ENCODE data around the gene NFATC2. TPM values are rescaled to one million over a fixed set of nuclear protein-coding genes. Genes with fewer than 3 reads are reported as not detected.

The NFATC2 gene
- polyA plus RNA-seq, 1 of the 3 experiments (the other 2 are of a cell fraction): 0.36 TPM

DNA sequence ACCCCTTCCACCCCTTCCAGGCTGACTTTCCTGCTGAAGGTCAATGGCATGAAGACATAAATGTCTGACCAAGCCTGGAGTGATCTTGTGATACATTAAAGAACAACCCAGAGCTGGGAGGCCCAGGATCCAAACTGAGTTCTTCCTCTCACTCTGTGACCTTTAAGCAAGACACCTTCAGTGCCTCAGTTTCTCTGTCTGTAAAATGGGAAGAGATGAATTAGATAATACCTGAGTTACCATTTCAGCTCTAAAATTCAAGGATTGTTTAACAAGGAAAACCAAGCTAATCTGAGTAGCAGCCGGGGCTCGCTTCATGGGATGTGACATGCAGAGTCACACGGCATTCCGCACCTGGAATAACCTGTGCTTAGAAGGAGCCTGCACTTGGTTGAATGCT, 7.0 kb upstream of the NFATC2 start:
- Histone ChIP-seq H3K36me3 (replicated peaks in 1 of 2; ENCODE audit: control insufficient read depth in 1 of 2, insufficient read depth in 2 of 2, low read length in 1 of 2) (no peaks in the 10 kb centered on the region), H3K4me2 (no peak overlapping the region), H3K9me2 (no peaks in the 10 kb centered on the region), H3K4me3 (ENCODE audit: low read depth in 2 of 2, low read length in 1 of 2) (no peak overlapping the region), H3K79me2 (ENCODE audit: insufficient read depth) (no peaks in the 10 kb centered on the region), H3K9me3 (no peaks in the 10 kb centered on the region), H3K27me3 (ENCODE audit: insufficient read depth) (no peaks in the 10 kb centered on the region), H2AFZ (ENCODE audit: low read depth) (no peak overlapping the region), H3F3A (replicated peaks; ENCODE audit: insufficient read depth) (no peaks in the 10 kb centered on the region), H4K20me1 (ENCODE audit: insufficient read depth) (no peaks in the 10 kb centered on the region), H3K4me1 (ENCODE audit: control insufficient read depth in 1 of 2, insufficient read depth in 2 of 2, low read depth in 1 of 2, low read length in 1 of 2) (no peaks in the 10 kb centered on the region), H3K27ac (ENCODE audit: low read depth in 2 of 2, low read length in 1 of 2) (no peak overlapping the region), H3K9ac (no peak overlapping the region)
- TF ChIP-seq, protein P1, sequence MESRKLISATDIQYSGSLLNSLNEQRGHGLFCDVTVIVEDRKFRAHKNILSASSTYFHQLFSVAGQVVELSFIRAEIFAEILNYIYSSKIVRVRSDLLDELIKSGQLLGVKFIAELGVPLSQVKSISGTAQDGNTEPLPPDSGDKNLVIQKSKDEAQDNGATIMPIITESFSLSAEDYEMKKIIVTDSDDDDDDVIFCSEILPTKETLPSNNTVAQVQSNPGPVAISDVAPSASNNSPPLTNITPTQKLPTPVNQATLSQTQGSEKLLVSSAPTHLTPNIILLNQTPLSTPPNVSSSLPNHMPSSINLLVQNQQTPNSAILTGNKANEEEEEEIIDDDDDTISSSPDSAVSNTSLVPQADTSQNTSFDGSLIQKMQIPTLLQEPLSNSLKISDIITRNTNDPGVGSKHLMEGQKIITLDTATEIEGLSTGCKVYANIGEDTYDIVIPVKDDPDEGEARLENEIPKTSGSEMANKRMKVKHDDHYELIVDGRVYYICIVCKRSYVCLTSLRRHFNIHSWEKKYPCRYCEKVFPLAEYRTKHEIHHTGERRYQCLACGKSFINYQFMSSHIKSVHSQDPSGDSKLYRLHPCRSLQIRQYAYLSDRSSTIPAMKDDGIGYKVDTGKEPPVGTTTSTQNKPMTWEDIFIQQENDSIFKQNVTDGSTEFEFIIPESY (IDR thresholded peaks at IDR 0.05; ENCODE audit: borderline replicate concordance, low read depth): no peak
- TF ChIP-seq ELF1 (IDR thresholded peaks at IDR 0.05) (no peak), NFIC (IDR thresholded peaks at IDR 0.05; ENCODE audit: borderline replicate concordance) (no peak), POLR2AphosphoS5 (IDR thresholded peaks at IDR 0.05; ENCODE audit: low read depth, low read length) (no peak), SMC3 (IDR thresholded peaks at IDR 0.05; ENCODE audit: low read depth, low read length) (no peak)
- TF ChIP-seq, protein P2, sequence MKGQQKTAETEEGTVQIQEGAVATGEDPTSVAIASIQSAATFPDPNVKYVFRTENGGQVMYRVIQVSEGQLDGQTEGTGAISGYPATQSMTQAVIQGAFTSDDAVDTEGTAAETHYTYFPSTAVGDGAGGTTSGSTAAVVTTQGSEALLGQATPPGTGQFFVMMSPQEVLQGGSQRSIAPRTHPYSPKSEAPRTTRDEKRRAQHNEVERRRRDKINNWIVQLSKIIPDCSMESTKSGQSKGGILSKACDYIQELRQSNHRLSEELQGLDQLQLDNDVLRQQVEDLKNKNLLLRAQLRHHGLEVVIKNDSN (IDR thresholded peaks at IDR 0.05; ENCODE audit: borderline replicate concordance, low read depth): no peak
- TF ChIP-seq, protein P3, sequence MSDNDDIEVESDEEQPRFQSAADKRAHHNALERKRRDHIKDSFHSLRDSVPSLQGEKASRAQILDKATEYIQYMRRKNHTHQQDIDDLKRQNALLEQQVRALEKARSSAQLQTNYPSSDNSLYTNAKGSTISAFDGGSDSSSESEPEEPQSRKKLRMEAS (IDR thresholded peaks at IDR 0.05; ENCODE audit: low read depth): no peak
- DNase-seq: no peak
- CTCF ChIA-PET: no interaction called here
- WGBS (ENCODE audit: low lambda C conversion rate): 96% methylated on average over 4 of the region's 4 CpGs
- POLR2A ChIA-PET: no interaction called here

DNA sequence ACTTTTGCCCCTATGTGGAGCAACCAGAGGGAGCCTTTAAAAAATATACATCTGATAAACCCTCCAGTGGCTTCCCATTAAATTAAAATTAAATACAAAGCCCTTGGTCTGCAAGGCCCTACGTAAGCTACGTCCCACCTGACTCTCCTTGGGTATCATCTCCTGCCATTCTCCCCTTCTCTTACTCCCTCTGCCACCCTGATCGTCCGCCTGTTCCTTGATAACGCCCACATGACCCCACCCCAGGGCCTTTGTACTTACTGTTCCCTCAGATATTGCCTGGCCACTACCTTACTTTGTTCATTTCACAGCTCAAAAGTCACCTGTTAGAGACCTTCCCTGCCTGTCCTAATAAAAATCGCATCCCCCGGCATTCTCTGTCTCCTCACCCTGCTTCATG, 5.4 kb upstream of the NFATC2 start:
- 92% methylated on average over 7 of the region's 7 CpGs for WGBS (ENCODE audit: low lambda C conversion rate)
- Histone ChIP-seq H3K9me3 (no peaks in the 10 kb centered on the region), H3K4me1 (ENCODE audit: control insufficient read depth in 1 of 2, insufficient read depth in 2 of 2, low read depth in 1 of 2, low read length in 1 of 2) (peaks cover 0 to 3% of the 10 kb centered on the region in 2 experiments; a peak in 1 of 4 replicates), H3K4me3 (ENCODE audit: low read depth in 2 of 2, low read length in 1 of 2) (no peak overlapping the region), H3K79me2 (ENCODE audit: insufficient read depth) (no peaks in the 10 kb centered on the region), H3K9me2 (no peaks in the 10 kb centered on the region), H3K9ac (no peak overlapping the region), H3K4me2 (no peak overlapping the region), H3K27ac (ENCODE audit: low read depth in 2 of 2, low read length in 1 of 2) (no peak overlapping the region), H4K20me1 (ENCODE audit: insufficient read depth) (no peaks in the 10 kb centered on the region), H2AFZ (ENCODE audit: low read depth) (no peak overlapping the region), H3K27me3 (ENCODE audit: insufficient read depth) (no peaks in the 10 kb centered on the region), H3F3A (replicated peaks; ENCODE audit: insufficient read depth) (no peaks in the 10 kb centered on the region), H3K36me3 (replicated peaks in 1 of 2; ENCODE audit: control insufficient read depth in 1 of 2, insufficient read depth in 2 of 2, low read length in 1 of 2) (no peaks in the 10 kb centered on the region)
- ChIA-PET POLR2A (no interaction called here), CTCF (interaction anchor here (1.1 kb wide), 2 partner anchors 18 to 242 kb away, joined by 4 read pairs; no protein-coding TSS in a partner anchor)
- DNase-seq: no peak
- TF ChIP-seq SMC3 (IDR thresholded peaks at IDR 0.05; ENCODE audit: low read depth, low read length) (no peak), JUND (IDR thresholded peaks at IDR 0.05) (no peak), EZH2phosphoT487 (IDR thresholded peaks at IDR 0.05; ENCODE audit: borderline replicate concordance, low read depth) (no peak), EP300 (IDR thresholded peaks at IDR 0.05; ENCODE audit: borderline replicate concordance in 1 of 2, low read depth in 1 of 2, low read length in 1 of 2) (no peak), FOXJ3 (CRISPR knock-in tag; IDR thresholded peaks at IDR 0.05) (no peak), SIN3A (IDR thresholded peaks at IDR 0.05; ENCODE audit: borderline replicate concordance, low read depth, low read length) (no peak), RAD21 (IDR thresholded peaks at IDR 0.05; ENCODE audit: low read length) (no peak), POLR2AphosphoS5 (IDR thresholded peaks at IDR 0.05; ENCODE audit: low read depth, low read length) (no peak), RCOR1 (IDR thresholded peaks at IDR 0.05; ENCODE audit: low read length) (no peak), TEAD4 (IDR thresholded peaks at IDR 0.05; ENCODE audit: borderline replicate concordance, insufficient read depth) (no peak), YY1 (IDR thresholded peaks at IDR 0.05; ENCODE audit: low read depth) (no peak), MEF2A (IDR thresholded peaks at IDR 0.05; ENCODE audit: borderline replicate concordance, low read depth) (no peak)
- TF ChIP-seq, protein P3 (IDR thresholded peaks at IDR 0.05; ENCODE audit: low read depth): no peak
- TF ChIP-seq, protein P4, sequence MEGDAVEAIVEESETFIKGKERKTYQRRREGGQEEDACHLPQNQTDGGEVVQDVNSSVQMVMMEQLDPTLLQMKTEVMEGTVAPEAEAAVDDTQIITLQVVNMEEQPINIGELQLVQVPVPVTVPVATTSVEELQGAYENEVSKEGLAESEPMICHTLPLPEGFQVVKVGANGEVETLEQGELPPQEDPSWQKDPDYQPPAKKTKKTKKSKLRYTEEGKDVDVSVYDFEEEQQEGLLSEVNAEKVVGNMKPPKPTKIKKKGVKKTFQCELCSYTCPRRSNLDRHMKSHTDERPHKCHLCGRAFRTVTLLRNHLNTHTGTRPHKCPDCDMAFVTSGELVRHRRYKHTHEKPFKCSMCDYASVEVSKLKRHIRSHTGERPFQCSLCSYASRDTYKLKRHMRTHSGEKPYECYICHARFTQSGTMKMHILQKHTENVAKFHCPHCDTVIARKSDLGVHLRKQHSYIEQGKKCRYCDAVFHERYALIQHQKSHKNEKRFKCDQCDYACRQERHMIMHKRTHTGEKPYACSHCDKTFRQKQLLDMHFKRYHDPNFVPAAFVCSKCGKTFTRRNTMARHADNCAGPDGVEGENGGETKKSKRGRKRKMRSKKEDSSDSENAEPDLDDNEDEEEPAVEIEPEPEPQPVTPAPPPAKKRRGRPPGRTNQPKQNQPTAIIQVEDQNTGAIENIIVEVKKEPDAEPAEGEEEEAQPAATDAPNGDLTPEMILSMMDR (IDR thresholded peaks at IDR 0.05): no peak
